Activated T-helper 2 cell treated with anti-CD3 and anti-CD28 coated beads, Interferon-gamma antibody, Interleukin-2, Interleukin-4, amounts not matched to agents 10 μg/mL and 5 μg/mL and 100 μg/mL, durations not matched to agents 14 hours and 24 hours and 36 hours (primary cell): ENCODE measurements around the gene OR5B12. TPM values are rescaled to one million over a fixed set of nuclear protein-coding genes. Genes with fewer than 3 reads are reported as not detected.

ENCODE experiments used
- DNase-seq: peaks from one replicate; pipeline ENCODE4 v3.0.0; 2021; ENCODE audit warnings: low spot score
- H3K27ac Mint-ChIP-seq: one replicate; pipeline ENCODE4 v1.8.0; 2021; ENCODE audit warnings: mixed read lengths
- H3K27me3 Mint-ChIP-seq: one replicate; pipeline ENCODE4 v1.8.0; 2021; ENCODE audit warnings: low read depth, mixed read lengths
- H3K36me3 Mint-ChIP-seq: one replicate; pipeline ENCODE4 v1.8.0; 2021; ENCODE audit warnings: low read depth, mixed read lengths
- H3K4me1 Mint-ChIP-seq: one replicate; pipeline ENCODE4 v1.8.0; 2021; ENCODE audit warnings: low read depth, mixed read lengths
- H3K4me3 Mint-ChIP-seq: one replicate; pipeline ENCODE4 v1.8.0; 2021; ENCODE audit warnings: low read depth, mild to moderate bottlenecking, moderate library complexity, mixed read lengths
- H3K9me3 Mint-ChIP-seq: one replicate; pipeline ENCODE4 v1.8.0; 2021; ENCODE audit warnings: mixed read lengths
- intact Hi-C: fragments of 100-400 bp; cut with micrococcal nuclease; formaldehyde crosslinking; loops from one replicate; pipeline ENCODE4 v1.15.1; 2023
- total RNA-seq: library from RNA; stranded (reverse); gene quantifications from 2 replicates; pipeline ENCODE4 v1.2.3, GENCODE V29; 2022

OR5B12 gene
- not detected in 2 replicates for total RNA-seq

DNA sequence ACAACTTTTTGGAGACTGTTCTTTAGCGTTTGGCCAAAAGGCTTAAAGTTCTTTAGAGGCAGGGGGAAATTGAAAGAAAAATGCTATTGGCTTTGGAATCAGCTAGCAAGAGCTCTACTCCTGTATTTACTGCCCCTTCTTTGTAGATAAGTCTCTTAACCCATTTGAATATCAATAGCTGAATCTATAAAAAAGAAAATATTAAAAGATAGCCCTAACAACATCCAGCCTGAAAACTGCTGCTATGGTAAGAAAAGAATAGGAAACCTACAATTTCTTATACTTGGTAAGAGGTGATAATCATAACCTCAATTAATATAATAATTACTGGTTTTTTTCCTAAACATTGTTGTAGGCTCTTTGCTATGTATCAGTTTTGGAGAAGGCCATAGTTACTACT, at the start of gene OR5B12:
Gene OR5B12, minus strand, starts transcription at position 101 of the 400 bp plus-strand sequence. CDS start 2,085 bp downstream, outside the sequence.
- Mint-ChIP-seq H3K27ac (no peak within 1 kb of the TSS), H3K36me3 (no peaks in the 10 kb centered on the region), H3K4me1 (no peaks in the 10 kb centered on the region), H3K9me3 (no peaks in the 10 kb centered on the region), H3K27me3 (no peaks in the 10 kb centered on the region), H3K4me3 (no peak within 1 kb of the TSS)
- intact Hi-C loops = no loop called here
- DNase-seq = no peak

DNA sequence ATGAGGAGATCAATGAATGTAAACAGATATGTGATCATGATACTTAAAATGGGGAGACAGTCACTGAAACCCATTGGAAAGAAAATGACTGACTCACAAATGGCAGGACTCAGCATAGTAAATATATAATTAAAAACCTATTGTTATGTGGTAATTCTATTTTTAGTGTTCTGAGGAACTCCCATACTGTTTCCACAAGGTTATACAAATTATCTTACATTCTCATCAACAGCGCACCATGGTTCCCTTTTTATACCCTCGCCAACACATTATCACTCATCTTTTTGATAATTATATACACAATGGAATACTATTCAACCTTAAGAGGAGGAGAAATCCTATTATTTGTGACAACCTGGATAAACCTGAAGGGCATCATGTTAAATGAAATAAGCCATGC, 48.8 kb upstream of the OR5B12 start:
- Mint-ChIP-seq H3K27ac (no peak overlapping the region), H3K27me3 (no peaks in the 10 kb centered on the region), H3K4me1 (peaks cover 7% of the 10 kb centered on the region), H3K9me3 (no peaks in the 10 kb centered on the region), H3K4me3 (no peak overlapping the region), H3K36me3 (no peaks in the 10 kb centered on the region)
- DNase-seq = no peak
- intact Hi-C loops = no loop called here

DNA sequence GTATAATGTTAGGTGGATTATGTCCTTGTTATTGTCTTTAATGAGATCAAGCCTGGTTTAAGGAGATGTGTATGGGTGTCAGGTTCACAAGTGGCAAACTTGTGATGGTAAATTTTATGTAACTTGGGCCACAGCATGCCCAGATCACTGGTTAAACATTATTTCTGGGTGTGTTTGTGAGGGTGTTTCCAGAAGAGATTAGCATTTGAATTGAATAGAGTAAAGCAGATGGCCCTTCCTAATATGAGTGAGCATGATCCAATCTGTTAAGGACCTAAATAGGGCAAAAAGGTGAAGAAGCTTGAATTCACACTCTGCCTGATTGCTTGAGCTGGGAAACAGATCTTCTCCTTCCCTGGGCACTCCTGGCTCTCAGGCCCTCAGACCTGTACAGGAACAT, 45.1 kb upstream of the OR5B12 start:
- intact Hi-C loops = no loop called here

DNA sequence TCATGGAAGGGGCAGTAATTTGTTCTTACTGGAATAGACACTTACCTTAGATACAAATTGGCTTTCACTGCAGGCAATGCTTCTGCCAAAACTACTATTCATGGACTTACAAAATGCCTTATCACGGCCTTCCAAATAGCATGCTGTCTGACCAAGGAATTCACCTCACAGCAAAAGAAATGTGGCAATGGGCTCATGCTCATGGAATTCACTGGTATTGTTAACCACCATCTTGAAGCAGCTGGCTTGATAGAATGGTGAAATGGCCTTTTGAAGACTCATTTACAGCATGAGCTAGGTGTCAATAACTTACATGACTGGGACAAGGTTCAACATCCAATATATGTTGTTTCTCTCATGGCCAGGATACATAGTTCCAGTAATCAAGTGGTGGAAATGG, 43.9 kb upstream of the OR5B12 start:
- H3K27me3 Mint-ChIP-seq = no peaks in the 10 kb centered on the region
- DNase-seq = no peak
- no peak overlapping the region for H3K27ac Mint-ChIP-seq
- H3K4me1 Mint-ChIP-seq = no peaks in the 10 kb centered on the region
- no peaks in the 10 kb centered on the region for H3K36me3 Mint-ChIP-seq
- H3K4me3 Mint-ChIP-seq = no peak overlapping the region
- intact Hi-C loops = no loop called here
- H3K9me3 Mint-ChIP-seq = no peaks in the 10 kb centered on the region

More for the DNA sequence above, 45.1 kb upstream of the OR5B12 start:
- Mint-ChIP-seq H3K27ac (no peak overlapping the region), H3K4me3 (no peak overlapping the region), H3K36me3 (no peaks in the 10 kb centered on the region), H3K4me1 (no peaks in the 10 kb centered on the region), H3K9me3 (no peaks in the 10 kb centered on the region), H3K27me3 (no peaks in the 10 kb centered on the region)
- DNase-seq = no peak

DNA sequence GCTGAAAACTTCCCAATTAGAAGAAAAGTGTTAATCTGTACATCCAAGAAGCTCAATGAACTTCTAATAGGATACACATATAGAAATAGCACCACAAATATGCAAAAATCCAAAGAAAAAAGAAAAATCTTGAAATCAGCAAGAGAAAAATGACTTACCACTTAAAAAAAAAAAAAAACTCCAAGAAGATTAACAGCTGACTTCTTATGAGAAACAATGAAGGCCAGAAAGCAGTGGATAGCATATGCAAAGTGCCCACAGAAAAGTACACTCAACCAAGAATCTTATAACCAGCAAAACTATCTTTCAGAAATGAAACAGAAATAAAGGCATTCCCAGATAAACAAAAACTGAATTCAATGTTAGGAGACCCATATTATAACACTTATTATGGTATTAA, 29.9 kb upstream of the OR5B12 start:
- H3K27ac Mint-ChIP-seq = no peak overlapping the region
- intact Hi-C loops = no loop called here
- H3K4me1 Mint-ChIP-seq = no peaks in the 10 kb centered on the region
- DNase-seq = no peak
- H3K9me3 Mint-ChIP-seq = peaks cover 36% of the 10 kb centered on the region
- H3K36me3 Mint-ChIP-seq = no peaks in the 10 kb centered on the region
- H3K4me3 Mint-ChIP-seq = no peak overlapping the region
- no peaks in the 10 kb centered on the region for H3K27me3 Mint-ChIP-seq

DNA sequence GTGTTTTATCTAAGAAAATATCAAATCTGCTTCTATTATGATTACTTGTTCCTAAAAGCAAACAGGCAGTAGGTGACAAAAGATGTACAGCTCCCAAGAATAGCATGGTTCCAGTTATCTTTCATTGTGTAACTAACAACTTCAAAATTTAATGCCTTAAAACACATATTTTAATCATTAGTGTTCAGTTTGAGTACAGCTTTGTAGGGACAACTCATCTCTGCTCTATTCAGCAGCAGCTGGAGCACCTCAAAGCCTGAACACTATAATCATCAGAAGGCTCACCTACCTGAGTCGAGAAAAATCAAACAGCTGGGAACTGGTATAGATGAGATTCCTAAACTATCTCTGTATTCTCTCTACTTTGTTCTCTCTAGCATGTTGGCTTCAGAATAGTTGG, 24.3 kb upstream of the OR5B12 start:
- Mint-ChIP-seq H3K27ac (no peak overlapping the region), H3K36me3 (no peaks in the 10 kb centered on the region), H3K4me1 (no peaks in the 10 kb centered on the region), H3K27me3 (no peaks in the 10 kb centered on the region), H3K9me3 (peaks cover 10% of the 10 kb centered on the region), H3K4me3 (no peak overlapping the region)
- no peak for DNase-seq
- intact Hi-C loops = no loop called here

DNA sequence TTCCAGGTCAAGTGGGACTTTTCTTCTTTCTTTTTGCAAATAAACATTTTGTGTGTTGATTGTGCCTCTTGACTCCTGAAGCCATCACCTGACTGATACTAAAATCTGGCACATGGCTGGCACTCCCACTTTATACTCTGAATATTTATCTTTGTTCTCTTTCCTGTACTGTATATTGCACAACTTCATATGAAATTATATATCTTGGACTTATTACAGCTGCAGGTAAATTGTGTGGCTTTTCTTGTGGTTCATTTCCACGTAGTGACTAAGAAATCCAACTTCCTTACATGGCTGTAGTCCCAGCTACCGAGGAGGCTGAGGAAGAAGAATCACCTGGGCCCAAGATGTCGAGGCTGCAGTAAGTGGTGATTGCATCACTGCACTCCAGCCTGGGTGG, 23.7 kb upstream of the OR5B12 start:
- intact Hi-C loops = no loop called here
- no peak overlapping the region for H3K27ac Mint-ChIP-seq
- peaks cover 6% of the 10 kb centered on the region for H3K9me3 Mint-ChIP-seq
- H3K27me3 Mint-ChIP-seq = no peaks in the 10 kb centered on the region
- DNase-seq = no peak
- H3K4me3 Mint-ChIP-seq = no peak overlapping the region
- no peaks in the 10 kb centered on the region for H3K36me3 Mint-ChIP-seq
- H3K4me1 Mint-ChIP-seq = no peaks in the 10 kb centered on the region

DNA sequence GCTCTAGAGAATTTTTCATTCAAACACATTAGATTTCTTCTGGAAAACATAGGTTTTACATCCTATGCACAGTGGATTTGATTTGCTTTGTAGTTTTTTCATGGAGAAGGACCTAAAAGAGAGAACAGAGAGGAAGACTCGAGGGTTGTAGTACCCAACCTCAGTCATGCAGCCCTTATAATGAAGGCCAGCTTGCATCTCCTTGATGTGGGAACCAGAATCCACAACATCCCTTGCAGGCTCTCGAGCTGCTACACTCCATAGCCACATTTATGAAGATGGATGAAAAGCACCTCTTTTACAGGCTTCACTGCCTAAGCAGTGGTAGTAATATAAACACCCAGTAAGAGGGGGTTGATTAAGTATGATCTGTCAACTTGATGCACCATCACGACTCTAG, 9.5 kb upstream of the OR5B12 start:
- H3K27ac Mint-ChIP-seq = no peak overlapping the region
- no peak for DNase-seq
- no peaks in the 10 kb centered on the region for H3K4me1 Mint-ChIP-seq
- intact Hi-C loops = no loop called here
- H3K9me3 Mint-ChIP-seq = no peaks in the 10 kb centered on the region
- H3K4me3 Mint-ChIP-seq = no peak overlapping the region
- H3K27me3 Mint-ChIP-seq = no peaks in the 10 kb centered on the region
- no peaks in the 10 kb centered on the region for H3K36me3 Mint-ChIP-seq

DNA sequence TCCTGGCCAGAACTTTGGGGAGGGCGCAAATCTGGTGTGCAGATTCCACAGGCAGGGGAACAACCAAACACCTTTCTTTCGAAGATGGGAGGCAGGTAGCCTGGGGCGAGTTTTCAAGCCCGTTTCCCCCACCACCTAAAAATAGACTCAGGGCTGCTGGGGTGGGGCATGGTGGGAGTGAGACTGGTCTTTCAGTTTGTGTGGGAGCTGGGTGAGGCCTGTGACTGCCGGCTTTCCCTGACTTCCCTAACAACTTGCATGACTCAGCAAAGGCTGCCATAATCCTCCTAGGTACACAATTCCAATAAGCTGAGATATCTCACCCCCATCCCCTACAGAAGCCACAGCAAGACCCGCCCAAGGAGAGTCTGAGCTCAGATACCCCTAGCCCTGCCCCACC, 4.3 kb upstream of the OR5B12 start:
- Mint-ChIP-seq H3K27me3 (no peaks in the 10 kb centered on the region), H3K36me3 (no peaks in the 10 kb centered on the region), H3K4me3 (no peak overlapping the region), H3K27ac (no peak overlapping the region), H3K9me3 (no peaks in the 10 kb centered on the region), H3K4me1 (no peaks in the 10 kb centered on the region)
- DNase-seq = no peak
- intact Hi-C loops = no loop called here

DNA sequence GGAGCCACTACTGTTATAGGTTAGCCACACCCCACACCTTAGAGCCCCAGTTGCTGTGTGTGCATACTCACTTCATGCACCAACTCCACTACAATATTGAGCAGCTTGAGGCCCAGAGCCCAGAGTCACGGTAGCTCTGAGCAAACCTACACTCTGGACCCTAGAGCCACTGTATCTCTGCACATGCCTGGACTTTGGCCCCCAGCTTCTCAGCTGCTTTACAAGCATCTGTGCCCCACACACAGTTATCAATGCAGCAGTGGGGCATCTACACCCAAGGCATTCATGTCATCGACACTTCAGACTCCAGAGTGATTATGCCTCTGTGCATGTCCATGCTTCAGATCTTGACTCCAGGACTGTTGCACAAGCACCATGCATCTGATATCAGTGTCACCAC, 2.3 kb upstream of the OR5B12 start:
- Mint-ChIP-seq H3K36me3 (no peaks in the 10 kb centered on the region), H3K4me1 (no peaks in the 10 kb centered on the region), H3K27me3 (no peaks in the 10 kb centered on the region), H3K27ac (no peak overlapping the region), H3K9me3 (no peaks in the 10 kb centered on the region), H3K4me3 (no peak overlapping the region)
- intact Hi-C loops = no loop called here
- no peak for DNase-seq

DNA sequence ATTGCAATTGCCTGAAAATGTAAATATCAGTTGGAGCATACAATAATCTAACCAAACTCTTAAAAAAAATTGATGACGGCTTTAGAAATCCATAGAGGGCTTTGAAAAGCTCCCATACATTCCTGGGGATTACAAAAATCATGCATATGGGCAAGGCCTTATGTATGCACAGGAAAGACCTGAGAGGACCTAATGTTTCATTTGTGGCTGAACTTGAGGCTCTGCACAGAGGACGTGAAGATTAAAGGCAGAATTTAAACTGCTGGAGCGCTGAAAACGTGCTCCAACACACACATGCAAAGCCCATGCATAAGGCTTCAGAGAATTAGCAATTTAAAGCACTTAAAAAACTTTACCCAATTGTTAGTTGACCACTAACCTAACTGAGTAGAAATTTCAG, 3.5 kb downstream of the OR5B12 start:
- Mint-ChIP-seq H3K27me3 (no peaks in the 10 kb centered on the region), H3K27ac (no peak overlapping the region), H3K9me3 (no peaks in the 10 kb centered on the region), H3K4me1 (no peaks in the 10 kb centered on the region), H3K36me3 (no peaks in the 10 kb centered on the region), H3K4me3 (no peak overlapping the region)
- intact Hi-C loops = no loop called here
- DNase-seq = no peak

DNA sequence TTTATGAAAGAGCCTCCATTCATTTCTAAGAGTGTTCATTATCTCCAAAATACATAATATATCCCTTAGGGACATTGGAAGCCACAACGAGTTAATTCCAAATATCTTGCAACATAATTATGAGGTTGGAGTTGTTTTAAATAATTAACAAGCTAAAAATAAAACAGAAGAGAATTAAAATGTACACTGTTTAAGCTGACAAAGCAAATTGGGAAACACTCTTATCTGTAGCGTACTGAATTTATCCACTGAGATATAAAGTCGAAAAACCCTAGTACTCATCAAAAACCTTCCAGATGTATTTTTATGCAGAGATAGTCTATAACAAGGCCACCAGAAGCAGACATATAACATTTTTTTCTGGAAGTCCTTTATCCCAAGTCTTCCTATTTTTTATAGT, 7.8 kb downstream of the OR5B12 start:
- Mint-ChIP-seq H3K9me3 (no peaks in the 10 kb centered on the region), H3K27me3 (no peaks in the 10 kb centered on the region), H3K27ac (no peak overlapping the region), H3K4me1 (no peaks in the 10 kb centered on the region), H3K4me3 (no peak overlapping the region), H3K36me3 (no peaks in the 10 kb centered on the region)
- intact Hi-C loops = no loop called here
- no peak for DNase-seq

DNA sequence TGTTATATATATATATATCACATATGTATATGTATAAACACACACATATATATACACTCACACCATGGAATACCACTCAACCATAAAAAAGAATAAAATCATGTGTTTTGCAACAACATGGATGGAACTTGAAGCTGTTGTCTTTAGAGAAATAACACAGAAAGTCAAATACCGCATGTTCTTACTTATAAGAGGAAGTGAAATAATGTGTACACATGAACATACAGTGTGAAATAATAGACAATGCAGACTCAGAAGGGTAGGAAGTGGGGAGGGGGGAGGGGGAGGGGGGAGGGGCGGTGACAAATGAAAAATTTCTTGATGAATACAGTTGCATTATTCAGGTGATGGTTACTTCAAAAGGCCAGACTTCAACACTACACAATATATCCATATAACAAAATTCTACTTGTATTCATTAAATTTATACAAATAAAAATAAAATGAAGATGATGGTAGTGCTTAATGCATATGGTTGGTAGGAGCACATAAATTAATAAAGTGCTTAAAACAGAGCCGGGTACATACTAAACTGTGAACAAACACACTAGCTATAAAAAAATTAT, 8.3 kb downstream of the OR5B12 start:
- Mint-ChIP-seq H3K27me3 (no peaks in the 10 kb centered on the region), H3K9me3 (no peaks in the 10 kb centered on the region), H3K4me1 (no peaks in the 10 kb centered on the region), H3K4me3 (no peak overlapping the region), H3K27ac (no peak overlapping the region), H3K36me3 (no peaks in the 10 kb centered on the region)
- DNase-seq = no peak
- intact Hi-C loops = no loop called here

DNA sequence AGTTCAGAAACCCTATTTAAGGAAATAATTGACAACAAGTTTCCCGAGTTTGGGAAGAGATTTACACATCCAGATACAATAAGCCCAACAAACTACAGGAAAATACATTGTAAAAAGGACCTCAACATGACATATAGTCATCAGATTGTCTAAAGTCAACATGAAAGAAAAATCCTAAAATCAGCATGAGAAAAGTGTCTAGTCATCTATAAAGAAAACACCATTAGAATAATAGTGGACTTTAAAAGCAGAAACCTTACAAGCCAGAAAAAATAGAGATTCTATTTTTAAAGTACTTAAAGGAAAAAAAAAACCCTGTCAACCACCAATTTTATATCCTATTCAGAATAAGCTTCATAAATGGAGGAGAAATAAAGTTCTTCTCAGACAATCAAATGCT, 12.8 kb downstream of the OR5B12 start:
- Mint-ChIP-seq H3K36me3 (no peaks in the 10 kb centered on the region), H3K4me3 (no peak overlapping the region), H3K9me3 (no peaks in the 10 kb centered on the region), H3K27me3 (no peaks in the 10 kb centered on the region), H3K4me1 (no peaks in the 10 kb centered on the region), H3K27ac (no peak overlapping the region)
- intact Hi-C loops = no loop called here
- DNase-seq = no peak
